Measurements from ENCODE around the gene SEMA4B.
"Not testable (repeated sequence)": the region's sequence is repeated elsewhere in the genome, so short reads cannot be mapped to it uniquely, and the experiment has no call there.

The SEMA4B gene

GRCh38 chr15:90154861-90155626, 46.1 kb upstream of the SEMA4B start:
- no peaks in the 10 kb centered on the region for H3K36me3 ChIP-seq
- H3K9me3 ChIP-seq (ENCODE audit: severe bottlenecking), result no peaks in the 10 kb centered on the region
- H3K27ac ChIP-seq, result peak overlapping the region; percentile 43
- no peak for DNase-seq
- H3K4me3 ChIP-seq (ENCODE audit: low read depth, low read length), result no peak overlapping the region
- no peak for TF ChIP-seq CTCF (IDR thresholded peaks at IDR 0.05; ENCODE audit: low read depth, low read length)
- H3K27me3 ChIP-seq (ENCODE audit: insufficient read depth, low read depth, severe bottlenecking), result no peaks in the 10 kb centered on the region

GRCh38 chr15:90159213-90159612, 41.9 kb upstream of the SEMA4B start:
- peak overlapping the region; percentile 97 for H3K27ac ChIP-seq
- no peak overlapping the region for H3K4me3 ChIP-seq (ENCODE audit: low read depth, low read length)
- H3K27me3 ChIP-seq (ENCODE audit: insufficient read depth, low read depth, severe bottlenecking), result no peaks in the 10 kb centered on the region
- H3K9me3 ChIP-seq (ENCODE audit: severe bottlenecking), result no peaks in the 10 kb centered on the region
- no peaks in the 10 kb centered on the region for H3K36me3 ChIP-seq
- no peak for DNase-seq
- TF ChIP-seq CTCF (IDR thresholded peaks at IDR 0.05; ENCODE audit: low read depth, low read length), result no peak

- Histone ChIP-seq H3K27ac (no peak overlapping the region; the same call in 1 of the 2 replicates), H3K27me3 (ENCODE audit: insufficient read depth, low read depth, severe bottlenecking) (no peaks in the 10 kb centered on the region), H3K36me3 (no peaks in the 10 kb centered on the region), H3K9me3 (ENCODE audit: severe bottlenecking) (no peaks in the 10 kb centered on the region), H3K4me3 (ENCODE audit: low read depth, low read length) (no peak overlapping the region)
- no peak for DNase-seq
- no peak for TF ChIP-seq CTCF (IDR thresholded peaks at IDR 0.05; ENCODE audit: low read depth, low read length)
These were observed 40.1 kb upstream of the SEMA4B start for GRCh38 chr15:90160781-90161727.

- TF ChIP-seq CTCF (IDR thresholded peaks at IDR 0.05; ENCODE audit: low read depth, low read length), result no peak
- Histone ChIP-seq H3K27ac (no peak overlapping the region), H3K36me3 (no peaks in the 10 kb centered on the region), H3K9me3 (ENCODE audit: severe bottlenecking) (no peaks in the 10 kb centered on the region), H3K4me3 (ENCODE audit: low read depth, low read length) (no peak overlapping the region), H3K27me3 (ENCODE audit: insufficient read depth, low read depth, severe bottlenecking) (no peaks in the 10 kb centered on the region)
- DNase-seq, result no peak
These were observed 39.2 kb upstream of the SEMA4B start for GRCh38 chr15:90161950-90162361.

GRCh38 chr15:90162956-90163355, 38.2 kb upstream of the SEMA4B start:
- H3K4me3 ChIP-seq (ENCODE audit: low read depth, low read length), result no peak overlapping the region
- no peaks in the 10 kb centered on the region for H3K36me3 ChIP-seq
- no peak overlapping the region for H3K27ac ChIP-seq
- no peaks in the 10 kb centered on the region for H3K27me3 ChIP-seq (ENCODE audit: insufficient read depth, low read depth, severe bottlenecking)
- TF ChIP-seq CTCF (IDR thresholded peaks at IDR 0.05; ENCODE audit: low read depth, low read length), result no peak
- no peak for DNase-seq
- no peaks in the 10 kb centered on the region for H3K9me3 ChIP-seq (ENCODE audit: severe bottlenecking)

- H3K36me3 ChIP-seq; DNase-seq; H3K27ac ChIP-seq; H3K27me3 ChIP-seq (ENCODE audit: insufficient read depth, low read depth, severe bottlenecking); H3K4me3 ChIP-seq (ENCODE audit: low read depth, low read length); H3K9me3 ChIP-seq (ENCODE audit: severe bottlenecking): not testable (repeated sequence)
These were observed 36.9 kb upstream of the SEMA4B start for GRCh38 chr15:90164239-90164638.
